Fibroblast of skin of back (primary cell): ENCODE data around the gene DQX1.
A peak's percentile ranks its signal among the peaks of the same experiment; 100 is the strongest.

ENCODE experiments used
- DNase-seq: peaks from one replicate; pipeline ENCODE4 v3.0.0-alpha.2; 2013

Gene DQX1

GRCh38 chr2:74530239-74531187 lies 4.5 kb upstream of the DQX1 start:
- no peak for DNase-seq

GRCh38 chr2:74529357-74530238 lies 3.6 kb upstream of the DQX1 start, which contains the start of the genes AUP1 and HTRA2:
AUP1 (minus strand) TSS chr2:74529706; CDS start chr2:74529629, 77 bp downstream.
HTRA2 (plus strand) TSS chr2:74529933; CDS start chr2:74530007, 74 bp downstream.
- DNase-seq = peak; percentile 100

- DNase-seq = no peak
Measured at GRCh38 chr2:74528600-74529356, 2.7 kb upstream of the DQX1 start.

- DNase-seq = no peak
Measured at GRCh38 chr2:74527741-74528140, 1.7 kb upstream of the DQX1 start.

- DNase-seq = no peak
Measured at GRCh38 chr2:74526649-74527230, 709 bp upstream of the DQX1 start.

- no peak for DNase-seq
Measured at GRCh38 chr2:74524955-74525716, 895 bp downstream of the DQX1 start.

GRCh38 chr2:74524005-74524404 lies 2.0 kb downstream of the DQX1 start:
- no peak for DNase-seq

GRCh38 chr2:74522516-74522915 lies 3.5 kb downstream of the DQX1 start:
- no peak for DNase-seq

GRCh38 chr2:74516650-74517049 lies 9.4 kb downstream of the DQX1 start:
- DNase-seq = no peak

- DNase-seq = peak; percentile 51
Measured at GRCh38 chr2:74515981-74516633, 9.9 kb downstream of the DQX1 start.

- no peak for DNase-seq
Measured at GRCh38 chr2:74515271-74515980, 10.6 kb downstream of the DQX1 start.

- no peak for DNase-seq
Measured at GRCh38 chr2:74514368-74515270, 11.4 kb downstream of the DQX1 start, which contains the start of gene TLX2. TLX2 (plus strand) TSS chr2:74514450; CDS start chr2:74514807, 357 bp downstream.

GRCh38 chr2:74513605-74514367 lies 12.2 kb downstream of the DQX1 start:
- DNase-seq = no peak

- DNase-seq = no peak
Measured at GRCh38 chr2:74512744-74513604, 13.1 kb downstream of the DQX1 start.

- DNase-seq = peak; percentile 49
Measured at GRCh38 chr2:74511104-74511989, 14.7 kb downstream of the DQX1 start.

- DNase-seq = no peak
Measured at GRCh38 chr2:74510272-74510671, 15.8 kb downstream of the DQX1 start.
